ENCODE results near the gene GPR150. TPM values are rescaled to one million over a fixed set of nuclear protein-coding genes. Genes with fewer than 3 reads are reported as not detected.

Gene GPR150
- total and polyA plus RNA-seq, 2 of the 13 experiments (the other 11 are each of a cell fraction or from before 2014, with no cell fraction given) = 0.03 TPM; not detected in 1

- TF ChIP-seq ZHX2 (IDR thresholded peaks at IDR 0.05; ENCODE audit: low read depth) = no peak
- TF ChIP-seq ZHX2 (CRISPR knock-in tag; IDR thresholded peaks at IDR 0.05; ENCODE audit: borderline replicate concordance) = no peak
- TF ChIP-seq ZNF749 (CRISPR knock-in tag; IDR thresholded peaks at IDR 0.05; ENCODE audit: borderline replicate concordance) = no peak
- TF ChIP-seq FOXK1 (CRISPR knock-in tag; IDR thresholded peaks at IDR 0.05; ENCODE audit: borderline replicate concordance, low read depth) = no peak
- no peak for TF ChIP-seq U2AF2 (IDR thresholded peaks at IDR 0.05; ENCODE audit: low read depth, low read length)
- TF ChIP-seq, protein P1, sequence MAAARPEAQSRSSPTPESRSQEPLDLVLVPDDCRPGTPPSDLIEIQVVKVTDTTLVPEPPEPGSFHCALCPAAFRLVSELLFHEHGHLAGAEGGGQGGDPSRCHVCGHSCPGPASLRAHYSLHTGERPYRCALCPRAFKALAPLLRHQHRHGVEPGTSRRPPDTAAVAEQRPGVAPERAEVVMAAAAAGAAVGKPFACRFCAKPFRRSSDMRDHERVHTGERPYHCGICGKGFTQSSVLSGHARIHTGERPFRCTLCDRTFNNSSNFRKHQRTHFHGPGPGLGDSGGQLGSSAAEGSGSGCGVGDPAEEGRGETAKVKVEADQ (CRISPR knock-in tag; IDR thresholded peaks at IDR 0.05; ENCODE audit: borderline replicate concordance) = no peak
- TF ChIP-seq ZSCAN22 (CRISPR knock-in tag; IDR thresholded peaks at IDR 0.05) = no peak
- TF ChIP-seq RFXAP (CRISPR knock-in tag; IDR thresholded peaks at IDR 0.05; ENCODE audit: borderline replicate concordance) = no peak
- TF ChIP-seq NONO (IDR thresholded peaks at IDR 0.05) = no peak
- TF ChIP-seq NONO (CRISPR knock-in tag; conservative IDR thresholded peaks at IDR 0.05) = no peak
- TF ChIP-seq KAT8 (CRISPR knock-in tag; IDR thresholded peaks at IDR 0.05) = no peak
- TF ChIP-seq SUZ12 (IDR thresholded peaks at IDR 0.05; ENCODE audit: low read depth, low read length) = no peak
- TF ChIP-seq, protein P2, sequence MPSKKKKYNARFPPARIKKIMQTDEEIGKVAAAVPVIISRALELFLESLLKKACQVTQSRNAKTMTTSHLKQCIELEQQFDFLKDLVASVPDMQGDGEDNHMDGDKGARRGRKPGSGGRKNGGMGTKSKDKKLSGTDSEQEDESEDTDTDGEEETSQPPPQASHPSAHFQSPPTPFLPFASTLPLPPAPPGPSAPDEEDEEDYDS (CRISPR knock-in tag; IDR thresholded peaks at IDR 0.05) = no peak
- no peak for TF ChIP-seq ZNF256 (CRISPR knock-in tag; conservative IDR thresholded peaks at IDR 0.05)
- no peak for TF ChIP-seq SETDB1 (CRISPR knock-in tag; IDR thresholded peaks at IDR 0.05; ENCODE audit: borderline replicate concordance)
Measured at GRCh38 chr5:95631255-95631958, 11.5 kb downstream of the GPR150 start (continued).
